K562 (cell line): ENCODE measurements around the gene NTSR1. TPM values are rescaled to one million over a fixed set of nuclear protein-coding genes. Genes with fewer than 3 reads are reported as not detected.

Experiments used
- CREB3 ChIP-seq: fragments of 450-650 bp; conservative IDR thresholded peaks from 2 replicates; pipeline ENCODE4 v1.6.1; 2016; ENCODE audit warnings: missing genetic modification characterization, low read depth, mild to moderate bottlenecking, missing compliant biosample characterization, moderate library complexity
- MYC ChIP-seq, 2 experiments: fragments of 250-450 bp in 1 of 2; sonication (Bioruptor Pico) in 1 of 2; IDR thresholded peaks; 2 replicates each; pipeline versions ENCODE4 v1.5.1 to v1.6.1; 2012 to 2021; ENCODE audit warnings: low read depth in 2 of 2, borderline replicate concordance in 1 of 2, improper control_type of control experiment in 1 of 2, low read length in 1 of 2, mild to moderate bottlenecking in 1 of 2, moderate library complexity in 1 of 2
- NCOA4 ChIP-seq: fragments of 450-650 bp; IDR thresholded peaks from 2 replicates; pipeline ENCODE4 v1.6.1; 2018; ENCODE audit warnings: mild to moderate bottlenecking; ENCODE audit not compliant: partially characterized antibody
- NFATC3 ChIP-seq: fragments of 450-650 bp; IDR thresholded peaks from 2 replicates; pipeline ENCODE4 v1.6.1; 2017; ENCODE audit warnings: mild to moderate bottlenecking
- NR2F6 ChIP-seq: fragments of 450-650 bp; formaldehyde crosslinking; IDR thresholded peaks from 2 replicates; pipeline ENCODE4 v1.4.0; 2020; ENCODE audit warnings: mild to moderate bottlenecking
- PHF8 ChIP-seq: fragments of 200-600 bp; sonication (generic); IDR thresholded peaks from 2 replicates; pipeline ENCODE4 v1.6.1; 2012; ENCODE audit warnings: mixed run types, mild to moderate bottlenecking, inconsistent platforms, low read length, moderate library complexity, borderline replicate concordance
- POU5F1 ChIP-seq: fragments of 150-350 bp; IDR thresholded peaks from 2 replicates; pipeline ENCODE4 v1.6.1; 2014; ENCODE audit warnings: borderline replicate concordance, low read length, low read depth, mild to moderate bottlenecking; ENCODE audit not compliant: partially characterized antibody
- RNF2 ChIP-seq: sonication (generic); IDR thresholded peaks from 2 replicates; pipeline ENCODE4 v1.6.1; 2016
- STAT6 ChIP-seq: sonication (generic); formaldehyde crosslinking; IDR thresholded peaks from 2 replicates; pipeline ENCODE4 v1.8.1; 2023; ENCODE audit warnings: mild to moderate bottlenecking, missing genetic modification reagents
- TOE1 ChIP-seq, 2 experiments: fragments of 450-650 bp in 1 of 2; sonication (generic) in 1 of 2; formaldehyde crosslinking in 1 of 2; IDR thresholded peaks; 2 replicates each; pipeline versions ENCODE4 v1.7.1 to v1.8.0; 2016 to 2022; ENCODE audit warnings: borderline replicate concordance in 2 of 2, mild to moderate bottlenecking in 2 of 2, antibody characterized with exemption in 1 of 2, inconsistent platforms in 1 of 2, low read depth in 1 of 2, missing genetic modification reagents in 1 of 2, moderate library complexity in 1 of 2
- ZBTB26 ChIP-seq: fragments of 450-650 bp; formaldehyde crosslinking; IDR thresholded peaks from 2 replicates; pipeline ENCODE4 v1.4.0; 2022; ENCODE audit warnings: missing genetic modification characterization
- ZBTB43 ChIP-seq: sonication (generic); formaldehyde crosslinking; IDR thresholded peaks from 2 replicates; pipeline ENCODE4 v1.8.0; 2023; ENCODE audit warnings: mild to moderate bottlenecking, missing genetic modification reagents
- ZNF778 ChIP-seq: fragments of 450-650 bp; formaldehyde crosslinking; IDR thresholded peaks from 2 replicates; pipeline ENCODE4 v1.4.0; 2020; ENCODE audit warnings: mild to moderate bottlenecking, moderate library complexity
- polyA plus RNA-seq, 8 experiments: library from polyadenylated mRNA; depleted of rRNA in 4 of 8; stranded (reverse) in 5 of 8; unstranded in 3 of 8; fragments of >200 nt; fragmentation: Nextera tagmentation in 2 of 8; fragmentation: Illumina TruSeq in 1 of 8; extraction: Ambion mirVana in 2 of 8; extraction: Trizol in 1 of 8; gene quantifications; 2 replicates each; pipeline versions ENCODE4 v1.2.1 to v1.2.3, GENCODE V29; 2011 to 2014; ENCODE audit warnings: inconsistent platforms in 1 of 8, missing spikeins in 1 of 8
- total RNA-seq, 7 experiments: library from RNA; depleted of rRNA in 6 of 7; stranded (reverse); fragments of >200 nt in 6 of 7; fragmentation: Illumina TruSeq in 2 of 7; extraction: Trizol in 2 of 7; gene quantifications; 2 replicates each; pipeline versions ENCODE4 v1.2.1 to v1.2.3, GENCODE V29; 2011 to 2021; ENCODE audit warnings: low replicate concordance in 1 of 7
- TF ChIP-seq, protein P1 (sequence below): fragments of 250-450 bp; sonication (Bioruptor Pico); IDR thresholded peaks from 2 replicates; pipeline ENCODE4 v1.4.0; 2020; ENCODE audit warnings: borderline replicate concordance
- TF ChIP-seq, protein P2 (sequence below), 3 experiments: IDR thresholded peaks in 2 of 3; conservative IDR thresholded peaks in 1 of 3; 2 replicates each; pipeline ENCODE4 v1.5.1; 2011 to 2012; ENCODE audit warnings: low read length in 3 of 3, mild to moderate bottlenecking in 3 of 3, control low read depth in 2 of 3, improper control_type of control experiment in 1 of 3, inconsistent platforms in 1 of 3, low read depth in 1 of 3, mixed read lengths in 1 of 3, moderate library complexity in 1 of 3; ENCODE audit not compliant: insufficient read depth in 2 of 3

The NTSR1 gene
- total and polyA plus RNA-seq, 9 of the 15 experiments (the other 6 are each of a cell fraction or from before 2014, with no cell fraction given): 0.04 to 0.40 (median 0.13) TPM; not detected in 3

GRCh38 chr20:62776692-62777527, 68.3 kb downstream of the NTSR1 start (continued):
- TF ChIP-seq STAT6 (CRISPR knock-in tag) (no peak), TOE1 (IDR thresholded peaks at IDR 0.05; ENCODE audit: borderline replicate concordance) (no peak), TOE1 (CRISPR knock-in tag; IDR thresholded peaks at IDR 0.05; ENCODE audit: borderline replicate concordance, low read depth) (no peak), CREB3 (no peak), MYC (IDR thresholded peaks at IDR 0.05; ENCODE audit: low read depth, low read length) (no peak), MYC (CRISPR knock-in tag; IDR thresholded peaks at IDR 0.05; ENCODE audit: borderline replicate concordance, low read depth) (no peak), ZNF778 (CRISPR knock-in tag) (no peak), NFATC3 (peak; percentile 64; the same call in 1 of the 2 replicates), ZBTB26 (CRISPR knock-in tag) (peak; percentile 97), RNF2 (no peak), PHF8 (peak; percentile 60; the same call in 1 of the 2 replicates), ZBTB43 (CRISPR knock-in tag) (no peak), NR2F6 (CRISPR knock-in tag) (no peak), POU5F1 (no peak), NCOA4 (no peak)
- TF ChIP-seq, protein P1, sequence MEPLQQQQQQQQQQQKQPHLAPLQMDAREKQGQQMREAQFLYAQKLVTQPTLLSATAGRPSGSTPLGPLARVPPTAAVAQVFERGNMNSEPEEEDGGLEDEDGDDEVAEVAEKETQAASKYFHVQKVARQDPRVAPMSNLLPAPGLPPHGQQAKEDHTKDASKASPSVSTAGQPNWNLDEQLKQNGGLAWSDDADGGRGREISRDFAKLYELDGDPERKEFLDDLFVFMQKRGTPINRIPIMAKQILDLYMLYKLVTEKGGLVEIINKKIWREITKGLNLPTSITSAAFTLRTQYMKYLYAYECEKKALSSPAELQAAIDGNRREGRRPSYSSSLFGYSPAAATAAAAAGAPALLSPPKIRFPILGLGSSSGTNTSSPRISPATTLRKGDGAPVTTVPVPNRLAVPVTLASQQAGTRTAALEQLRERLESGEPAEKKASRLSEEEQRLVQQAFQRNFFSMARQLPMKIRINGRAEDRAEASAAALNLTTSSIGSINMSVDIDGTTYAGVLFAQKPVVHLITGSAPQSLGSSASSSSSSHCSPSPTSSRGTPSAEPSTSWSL: no peak
- TF ChIP-seq, protein P2, sequence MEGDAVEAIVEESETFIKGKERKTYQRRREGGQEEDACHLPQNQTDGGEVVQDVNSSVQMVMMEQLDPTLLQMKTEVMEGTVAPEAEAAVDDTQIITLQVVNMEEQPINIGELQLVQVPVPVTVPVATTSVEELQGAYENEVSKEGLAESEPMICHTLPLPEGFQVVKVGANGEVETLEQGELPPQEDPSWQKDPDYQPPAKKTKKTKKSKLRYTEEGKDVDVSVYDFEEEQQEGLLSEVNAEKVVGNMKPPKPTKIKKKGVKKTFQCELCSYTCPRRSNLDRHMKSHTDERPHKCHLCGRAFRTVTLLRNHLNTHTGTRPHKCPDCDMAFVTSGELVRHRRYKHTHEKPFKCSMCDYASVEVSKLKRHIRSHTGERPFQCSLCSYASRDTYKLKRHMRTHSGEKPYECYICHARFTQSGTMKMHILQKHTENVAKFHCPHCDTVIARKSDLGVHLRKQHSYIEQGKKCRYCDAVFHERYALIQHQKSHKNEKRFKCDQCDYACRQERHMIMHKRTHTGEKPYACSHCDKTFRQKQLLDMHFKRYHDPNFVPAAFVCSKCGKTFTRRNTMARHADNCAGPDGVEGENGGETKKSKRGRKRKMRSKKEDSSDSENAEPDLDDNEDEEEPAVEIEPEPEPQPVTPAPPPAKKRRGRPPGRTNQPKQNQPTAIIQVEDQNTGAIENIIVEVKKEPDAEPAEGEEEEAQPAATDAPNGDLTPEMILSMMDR (IDR thresholded peaks at IDR 0.05 in 2 of 3, conservative IDR thresholded peaks at IDR 0.05 in 1 of 3; ENCODE audit: insufficient read depth in 2 of 3, low read depth in 1 of 3, low read length in 3 of 3): no peak
